ENCODE results near the gene PA2G4.

Gene PA2G4

DNA sequence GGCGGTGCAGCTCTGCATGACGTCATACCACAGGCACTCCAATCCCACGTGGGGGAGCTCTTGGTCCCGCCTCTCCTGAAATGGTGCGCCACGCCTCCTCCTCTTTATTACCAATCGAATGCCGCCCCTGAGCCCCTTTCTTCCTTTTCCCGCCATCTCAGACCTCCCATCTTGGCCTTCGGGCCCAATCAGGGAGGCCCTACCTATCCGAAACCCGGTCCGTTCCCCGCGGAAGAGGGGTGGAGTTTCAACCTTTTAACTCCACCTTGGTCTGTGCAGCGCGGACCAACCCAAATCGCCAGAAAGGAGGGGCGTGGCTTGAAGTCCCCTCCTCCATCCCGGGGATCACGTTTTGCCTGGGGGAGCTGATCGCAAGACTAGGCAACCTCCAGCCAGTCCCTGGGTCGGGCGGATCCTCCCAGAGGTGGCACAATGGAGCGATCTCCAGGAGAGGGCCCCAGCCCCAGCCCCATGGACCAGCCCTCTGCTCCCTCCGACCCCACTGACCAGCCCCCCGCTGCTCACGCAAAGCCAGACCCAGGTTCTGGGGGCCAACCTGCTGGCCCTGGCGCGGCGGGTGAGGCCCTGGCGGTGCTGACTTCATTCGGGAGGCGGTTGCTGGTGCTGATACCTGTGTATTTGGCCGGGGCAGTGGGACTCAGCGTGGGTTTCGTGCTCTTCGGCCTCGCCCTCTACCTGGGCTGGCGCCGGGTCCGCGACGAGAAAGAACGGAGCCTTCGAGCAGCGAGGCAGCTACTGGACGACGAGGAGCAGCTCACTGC lies 23.7 kb downstream of the PA2G4 start, which contains the start of gene ESYT1:
Gene ESYT1, plus strand, starts transcription at position 380 of the 782 bp plus-strand sequence. Its CDS starts 53 bp downstream, at position 433.
- H3K27ac ChIP-seq: peak within 1 kb of the TSS; percentile 86
- TF ChIP-seq, protein P1, sequence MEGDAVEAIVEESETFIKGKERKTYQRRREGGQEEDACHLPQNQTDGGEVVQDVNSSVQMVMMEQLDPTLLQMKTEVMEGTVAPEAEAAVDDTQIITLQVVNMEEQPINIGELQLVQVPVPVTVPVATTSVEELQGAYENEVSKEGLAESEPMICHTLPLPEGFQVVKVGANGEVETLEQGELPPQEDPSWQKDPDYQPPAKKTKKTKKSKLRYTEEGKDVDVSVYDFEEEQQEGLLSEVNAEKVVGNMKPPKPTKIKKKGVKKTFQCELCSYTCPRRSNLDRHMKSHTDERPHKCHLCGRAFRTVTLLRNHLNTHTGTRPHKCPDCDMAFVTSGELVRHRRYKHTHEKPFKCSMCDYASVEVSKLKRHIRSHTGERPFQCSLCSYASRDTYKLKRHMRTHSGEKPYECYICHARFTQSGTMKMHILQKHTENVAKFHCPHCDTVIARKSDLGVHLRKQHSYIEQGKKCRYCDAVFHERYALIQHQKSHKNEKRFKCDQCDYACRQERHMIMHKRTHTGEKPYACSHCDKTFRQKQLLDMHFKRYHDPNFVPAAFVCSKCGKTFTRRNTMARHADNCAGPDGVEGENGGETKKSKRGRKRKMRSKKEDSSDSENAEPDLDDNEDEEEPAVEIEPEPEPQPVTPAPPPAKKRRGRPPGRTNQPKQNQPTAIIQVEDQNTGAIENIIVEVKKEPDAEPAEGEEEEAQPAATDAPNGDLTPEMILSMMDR (conservative IDR thresholded peaks at IDR 0.05): no peak

DNA sequence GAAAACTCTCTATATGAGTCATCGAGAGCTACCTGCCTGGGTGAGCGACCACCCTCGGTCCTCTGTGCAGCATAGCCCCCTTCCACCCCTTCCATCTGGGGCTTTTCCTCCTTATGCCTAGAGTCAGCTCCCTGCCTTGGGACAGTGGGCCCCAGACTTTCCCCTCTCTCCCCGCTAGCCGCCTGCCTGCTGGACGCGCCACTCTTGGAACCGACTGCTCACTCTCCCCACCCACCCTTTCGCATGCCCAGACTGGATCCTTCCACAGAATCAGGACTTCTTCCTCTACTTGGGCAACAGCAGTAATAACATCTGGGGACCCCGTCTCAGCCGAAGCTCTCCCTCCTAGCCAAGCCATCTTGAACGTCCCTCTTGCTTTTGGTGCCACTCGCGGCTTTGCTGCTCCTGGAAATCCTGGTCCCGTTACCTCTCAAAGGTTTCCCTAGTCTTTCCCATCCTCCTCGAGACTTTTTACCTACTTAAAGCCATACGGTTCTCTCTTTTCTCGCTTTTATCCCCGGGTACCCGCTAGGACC lies 24.4 kb downstream of the PA2G4 start:
- TF ChIP-seq, protein P1 (conservative IDR thresholded peaks at IDR 0.05): no peak
- H3K27ac ChIP-seq: peak overlapping the region; percentile 86

DNA sequence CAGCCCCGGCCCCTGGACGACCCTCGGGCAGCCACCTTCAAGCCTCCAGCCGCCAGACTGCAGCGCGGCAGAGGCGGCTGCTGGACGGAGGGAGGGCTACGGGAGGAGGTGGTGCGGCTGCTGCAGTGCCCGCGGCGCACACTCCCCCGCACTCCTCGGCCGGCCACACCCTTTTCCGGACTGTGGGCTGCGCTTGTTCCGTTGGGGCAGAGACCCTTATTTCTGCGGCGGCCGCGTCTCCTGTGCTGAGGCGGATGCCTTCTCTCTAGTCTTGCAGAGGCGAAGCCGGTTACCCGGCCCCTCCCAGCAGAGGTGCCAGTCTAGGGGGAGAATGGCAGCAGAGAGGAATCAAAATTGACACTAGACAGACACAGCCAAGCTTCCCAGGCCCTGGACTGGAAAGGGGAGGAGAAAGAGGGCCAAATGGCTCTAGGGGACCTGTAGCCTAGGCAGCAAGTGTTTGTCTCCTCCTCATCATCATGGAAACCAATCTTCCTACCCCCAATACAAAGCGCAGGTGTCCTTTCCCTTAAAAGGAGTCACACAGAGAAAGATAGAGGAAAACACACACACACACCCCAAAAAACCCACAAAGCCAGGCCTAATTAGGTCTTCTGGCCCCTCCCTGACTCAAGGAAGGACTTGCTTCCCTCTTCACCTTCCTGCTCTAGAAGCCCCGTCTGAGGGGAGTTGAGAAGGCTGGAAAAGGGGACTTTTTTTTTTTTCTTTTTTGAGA lies 25.0 kb downstream of the PA2G4 start:
- peak overlapping the region; percentile 86 for H3K27ac ChIP-seq

DNA sequence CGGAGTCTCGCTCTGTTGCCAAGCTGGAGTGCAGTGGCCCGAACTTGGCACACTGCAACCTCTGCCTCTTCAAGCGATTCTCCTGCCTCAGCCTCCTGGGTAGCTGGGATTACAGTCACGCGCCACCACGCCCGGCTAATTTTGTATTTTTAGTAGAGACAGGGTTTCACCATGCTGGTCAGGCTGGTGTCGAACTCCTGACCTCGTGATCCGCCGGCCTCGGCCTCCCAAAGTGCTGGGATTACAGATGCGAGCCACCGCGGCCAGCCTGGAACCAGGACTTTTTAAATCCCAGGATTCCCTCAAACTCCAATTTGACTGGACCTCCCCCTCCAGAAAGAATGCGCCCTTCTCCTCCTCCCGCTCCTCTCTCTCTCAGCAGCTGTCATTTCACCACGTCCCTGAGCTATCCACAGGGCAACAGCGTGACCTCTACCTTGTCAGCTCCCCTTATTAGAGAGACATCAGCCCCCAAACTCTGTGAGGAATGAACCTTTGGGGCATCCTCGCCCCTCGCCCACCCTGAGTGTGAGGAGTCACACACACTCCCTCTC lies 25.7 kb downstream of the PA2G4 start:
- TF ChIP-seq, protein P1 (conservative IDR thresholded peaks at IDR 0.05): no peak
- peak overlapping the region; percentile 86 for H3K27ac ChIP-seq

More for the DNA sequence above, 25.0 kb downstream of the PA2G4 start:
- TF ChIP-seq, protein P1 (conservative IDR thresholded peaks at IDR 0.05): no peak

DNA sequence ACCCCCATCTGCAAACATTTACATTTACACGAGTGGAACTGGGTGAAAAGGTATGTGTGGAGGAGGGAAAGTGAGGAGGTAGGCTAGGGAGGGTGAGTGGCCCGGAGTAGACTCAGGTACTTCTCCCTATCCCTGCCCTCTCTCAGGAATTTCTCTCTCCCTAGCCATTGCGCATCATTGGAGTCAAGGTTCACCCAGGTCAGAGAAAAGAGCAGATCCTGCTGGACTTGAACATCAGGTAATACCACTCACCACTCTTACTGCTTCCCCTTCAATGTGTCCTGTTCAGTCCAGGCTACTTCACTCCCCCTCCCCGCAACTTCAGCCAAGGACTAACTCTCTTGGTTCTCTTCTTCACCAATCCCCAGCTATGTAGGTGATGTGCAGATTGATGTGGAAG lies 26.5 kb downstream of the PA2G4 start:
- H3K27ac ChIP-seq: no peak overlapping the region
- TF ChIP-seq, protein P1 (conservative IDR thresholded peaks at IDR 0.05): no peak

DNA sequence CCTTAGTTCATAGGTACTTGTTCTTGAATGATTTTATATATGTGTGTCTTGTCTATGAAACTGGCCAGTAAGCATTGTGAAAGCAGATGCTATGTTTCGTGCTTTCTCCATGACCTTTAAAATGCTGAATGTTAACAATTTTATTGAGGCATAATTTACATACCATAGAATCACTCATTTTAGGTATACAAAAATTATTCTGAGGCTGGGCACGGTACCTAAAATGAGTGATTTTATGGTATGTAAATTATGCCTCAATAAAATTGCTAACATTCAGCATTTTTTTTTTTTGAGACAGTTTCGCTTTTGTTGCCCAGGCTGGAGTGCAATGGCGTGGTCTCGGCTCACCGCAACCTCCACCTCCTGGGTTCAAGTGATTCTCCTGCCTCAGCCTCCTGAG lies 30.5 kb downstream of the PA2G4 start:
- TF ChIP-seq, protein P1 (conservative IDR thresholded peaks at IDR 0.05): no peak

More for the DNA sequence above, 30.5 kb downstream of the PA2G4 start:
- H3K27ac ChIP-seq: no peak overlapping the region
